ENCODE data around the gene VPS35.

VPS35 gene

DNA sequence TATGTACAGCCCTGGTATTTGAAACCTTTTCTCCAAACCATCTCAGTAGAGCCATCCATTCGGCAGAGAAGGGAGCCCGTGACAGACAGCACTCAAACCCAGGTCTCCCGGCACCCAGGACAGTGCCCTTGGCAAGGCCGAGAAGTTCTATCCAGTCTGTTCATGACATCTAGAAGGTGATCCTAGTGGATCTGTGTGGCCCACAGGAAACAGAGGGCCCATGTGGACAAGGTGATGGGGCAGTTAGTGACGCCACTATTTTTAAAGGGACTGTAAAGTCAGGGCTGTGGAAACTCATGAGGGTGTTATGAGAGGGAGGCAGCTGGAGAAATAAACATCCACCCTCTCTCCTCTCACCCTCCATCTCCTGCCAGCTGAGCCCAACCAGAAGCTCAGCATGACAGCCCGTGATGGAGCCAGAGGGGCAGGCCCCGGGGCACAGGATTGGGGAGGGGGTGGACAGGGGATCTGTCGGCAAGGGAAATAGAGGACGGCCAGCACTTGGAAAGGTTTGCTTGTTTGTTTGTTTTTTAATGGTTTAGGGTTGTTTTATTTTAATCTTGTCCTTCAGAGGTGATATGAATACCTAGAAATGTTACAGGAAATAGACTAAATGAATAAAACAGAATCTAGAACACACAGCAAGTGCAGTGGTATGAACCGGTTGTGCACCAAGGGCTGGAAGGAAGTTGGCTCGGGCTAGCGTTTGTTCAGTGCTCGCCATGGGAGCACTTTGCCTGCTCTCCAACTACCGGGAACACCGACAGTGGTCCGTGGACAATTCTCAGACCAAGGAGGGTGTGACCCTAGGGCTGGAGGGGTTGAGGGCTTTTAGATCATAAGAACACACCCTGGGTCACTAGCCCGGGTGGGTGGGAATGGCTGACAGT lies 42.1 kb upstream of the VPS35 start:
- H3K27ac ChIP-seq: no peak overlapping the region
- no peak for TF ChIP-seq ZFX (IDR thresholded peaks at IDR 0.05)
- no peak for TF ChIP-seq CTCF (conservative IDR thresholded peaks at IDR 0.05)

- no peak for TF ChIP-seq ZFX (IDR thresholded peaks at IDR 0.05)
- no peak for TF ChIP-seq CTCF (conservative IDR thresholded peaks at IDR 0.05)
- H3K27ac ChIP-seq: no peak overlapping the region
Measured at GRCh38 chr16:46730126-46730525, 41.1 kb upstream of the VPS35 start.

GRCh38 chr16:46729326-46729995 lies 40.5 kb upstream of the VPS35 start:
- TF ChIP-seq ZFX (IDR thresholded peaks at IDR 0.05) (no peak), CTCF (conservative IDR thresholded peaks at IDR 0.05) (no peak)
- no peak overlapping the region for H3K27ac ChIP-seq

DNA sequence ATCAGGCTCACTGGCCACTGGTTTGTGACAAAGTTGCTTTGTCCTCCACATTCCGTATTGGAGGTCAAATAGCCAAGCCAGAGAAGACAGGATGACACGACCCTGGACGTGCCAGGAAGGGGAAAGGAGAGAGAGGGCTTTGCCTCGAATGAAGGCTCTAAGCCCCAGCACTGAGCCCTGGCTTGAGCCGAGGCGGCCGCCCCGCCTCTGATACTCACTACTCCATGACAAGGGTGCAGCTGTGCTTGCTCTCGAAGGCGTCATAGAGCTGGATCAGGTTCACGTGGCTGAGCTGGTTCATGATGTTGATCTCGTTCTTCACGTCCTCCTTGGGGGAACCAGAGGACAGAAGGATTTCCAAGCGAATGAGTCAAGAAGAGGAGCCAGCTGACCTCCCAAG lies 39.8 kb upstream of the VPS35 start:
- H3K27ac ChIP-seq: no peak overlapping the region
- TF ChIP-seq CTCF (conservative IDR thresholded peaks at IDR 0.05): no peak

DNA sequence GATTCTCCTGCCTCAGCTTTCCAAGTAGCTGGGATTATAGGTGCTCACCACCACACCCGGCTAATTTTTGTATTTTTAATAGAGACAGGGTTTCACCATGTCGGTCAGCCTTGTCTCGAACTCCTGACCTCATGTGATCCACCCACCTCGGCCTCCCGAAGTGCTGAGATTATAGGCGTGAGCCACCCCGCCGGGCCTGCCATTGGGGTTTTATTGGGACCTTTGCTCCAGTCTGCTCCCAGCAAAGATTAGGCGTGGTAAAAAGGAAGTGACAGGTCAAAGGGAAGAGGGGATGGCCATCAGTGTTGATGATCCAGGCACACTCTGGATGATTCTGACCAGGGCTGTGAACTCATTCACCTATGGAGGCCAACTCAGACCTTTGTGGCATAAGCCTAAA lies 38.7 kb upstream of the VPS35 start:
- no peak overlapping the region for H3K27ac ChIP-seq
- TF ChIP-seq ZFX (IDR thresholded peaks at IDR 0.05) (no peak), CTCF (conservative IDR thresholded peaks at IDR 0.05) (no peak)

DNA sequence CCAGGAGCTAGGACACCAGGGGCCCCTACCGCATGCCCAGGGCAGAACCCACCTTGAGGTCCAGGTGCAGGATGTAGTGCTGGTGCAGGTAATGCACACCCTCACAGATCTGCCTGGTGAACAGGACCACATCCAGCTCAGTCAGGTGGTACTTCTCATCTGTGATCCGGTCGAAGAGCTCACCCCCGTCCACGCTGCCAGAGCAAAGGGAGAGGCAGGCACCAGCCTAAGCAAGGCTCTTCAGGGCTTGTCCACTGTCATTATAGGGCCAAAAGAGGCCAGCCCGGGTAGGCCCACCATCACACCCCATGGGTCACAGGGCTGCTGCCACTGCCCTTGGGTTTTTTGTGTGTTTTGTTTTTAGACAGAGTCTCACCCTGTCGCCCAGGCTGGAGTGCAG lies 38.2 kb upstream of the VPS35 start:
- TF ChIP-seq ZFX (IDR thresholded peaks at IDR 0.05) (no peak), CTCF (conservative IDR thresholded peaks at IDR 0.05) (no peak)
- H3K27ac ChIP-seq: no peak overlapping the region

DNA sequence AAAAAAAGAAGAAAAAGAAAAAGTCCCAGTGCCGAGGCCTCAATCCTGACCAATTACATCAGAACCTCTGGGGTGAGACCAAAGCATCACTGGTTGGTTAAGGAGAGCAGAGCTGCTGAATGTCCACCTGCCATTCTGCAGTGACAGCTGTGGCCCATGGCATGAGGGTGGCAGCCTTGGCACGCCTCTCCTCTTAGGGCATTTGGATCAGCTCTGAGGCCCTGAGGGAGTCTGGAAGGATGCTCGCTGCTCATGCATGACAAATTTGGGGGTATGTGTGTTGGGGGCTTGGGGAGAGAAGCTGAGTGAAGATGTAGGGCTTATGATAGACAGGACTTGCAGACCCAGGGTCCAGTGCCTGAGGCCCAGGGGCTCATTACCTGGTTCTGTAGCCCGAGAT lies 32.9 kb upstream of the VPS35 start:
- TF ChIP-seq ZFX (IDR thresholded peaks at IDR 0.05): no peak
- TF ChIP-seq CTCF (conservative IDR thresholded peaks at IDR 0.05): no peak

More for the DNA sequence above, 32.9 kb upstream of the VPS35 start:
- no peak overlapping the region for H3K27ac ChIP-seq

Measured in C4-2B (cell line).